Measurements from ENCODE around the gene SLC7A7.
"Not testable (repeated sequence)": the region's sequence is repeated elsewhere in the genome, so short reads cannot be mapped to it uniquely, and the experiment has no call there.

SLC7A7 gene

GRCh38 chr14:22735096-22735495, 80.1 kb downstream of the SLC7A7 start:
- Histone ChIP-seq H3K36me3 (ENCODE audit: control insufficient read depth, insufficient read depth, low read length) (no peaks in the 10 kb centered on the region), H3K27me3 (replicated peaks; ENCODE audit: control insufficient read depth, insufficient read depth, low read length) (no peaks in the 10 kb centered on the region), H3K4me3 (replicated peaks; ENCODE audit: low read depth, low read length) (no peak overlapping the region)
- no peak for DNase-seq (ENCODE audit: extremely low read depth, insufficient read length)
- TF ChIP-seq, protein P1, sequence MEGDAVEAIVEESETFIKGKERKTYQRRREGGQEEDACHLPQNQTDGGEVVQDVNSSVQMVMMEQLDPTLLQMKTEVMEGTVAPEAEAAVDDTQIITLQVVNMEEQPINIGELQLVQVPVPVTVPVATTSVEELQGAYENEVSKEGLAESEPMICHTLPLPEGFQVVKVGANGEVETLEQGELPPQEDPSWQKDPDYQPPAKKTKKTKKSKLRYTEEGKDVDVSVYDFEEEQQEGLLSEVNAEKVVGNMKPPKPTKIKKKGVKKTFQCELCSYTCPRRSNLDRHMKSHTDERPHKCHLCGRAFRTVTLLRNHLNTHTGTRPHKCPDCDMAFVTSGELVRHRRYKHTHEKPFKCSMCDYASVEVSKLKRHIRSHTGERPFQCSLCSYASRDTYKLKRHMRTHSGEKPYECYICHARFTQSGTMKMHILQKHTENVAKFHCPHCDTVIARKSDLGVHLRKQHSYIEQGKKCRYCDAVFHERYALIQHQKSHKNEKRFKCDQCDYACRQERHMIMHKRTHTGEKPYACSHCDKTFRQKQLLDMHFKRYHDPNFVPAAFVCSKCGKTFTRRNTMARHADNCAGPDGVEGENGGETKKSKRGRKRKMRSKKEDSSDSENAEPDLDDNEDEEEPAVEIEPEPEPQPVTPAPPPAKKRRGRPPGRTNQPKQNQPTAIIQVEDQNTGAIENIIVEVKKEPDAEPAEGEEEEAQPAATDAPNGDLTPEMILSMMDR (IDR thresholded peaks at IDR 0.05; ENCODE audit: insufficient read depth, low read length, poor library complexity, severe bottlenecking) = no peak

GRCh38 chr14:22733829-22734228, 81.4 kb downstream of the SLC7A7 start:
- Histone ChIP-seq H3K27me3 (replicated peaks; ENCODE audit: control insufficient read depth, insufficient read depth, low read length) (no peaks in the 10 kb centered on the region), H3K4me3 (replicated peaks; ENCODE audit: low read depth, low read length) (no peak overlapping the region), H3K36me3 (ENCODE audit: control insufficient read depth, insufficient read depth, low read length) (no peaks in the 10 kb centered on the region)
- no peak for DNase-seq (ENCODE audit: extremely low read depth, insufficient read length)
- TF ChIP-seq, protein P1 (IDR thresholded peaks at IDR 0.05; ENCODE audit: insufficient read depth, low read length, poor library complexity, severe bottlenecking) = no peak

DNA sequence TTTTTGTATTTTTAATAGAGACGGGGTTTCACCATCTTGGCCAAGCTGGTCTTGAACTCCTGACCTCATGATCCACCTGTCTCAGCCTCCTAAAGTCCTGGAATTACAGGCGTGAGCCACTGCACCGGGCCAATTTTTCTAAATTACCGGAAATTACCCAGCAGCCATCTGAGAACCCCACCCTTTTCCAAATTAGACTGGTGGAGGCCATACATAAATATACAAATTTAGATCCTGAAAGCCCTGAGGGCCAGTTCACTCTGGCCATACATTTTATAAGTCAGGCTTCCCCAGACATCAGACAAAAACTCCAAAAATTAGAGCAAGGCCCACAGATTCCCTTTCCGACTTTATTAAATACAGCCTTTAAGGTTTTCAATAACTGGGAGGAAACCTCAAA, 83.2 kb downstream of the SLC7A7 start:
- not testable (repeated sequence) for H3K36me3 ChIP-seq (ENCODE audit: control insufficient read depth, insufficient read depth, low read length); DNase-seq (ENCODE audit: extremely low read depth, insufficient read length); H3K27me3 ChIP-seq (replicated peaks; ENCODE audit: control insufficient read depth, insufficient read depth, low read length); H3K4me3 ChIP-seq (replicated peaks; ENCODE audit: low read depth, low read length)

- DNase-seq (ENCODE audit: extremely low read depth, insufficient read length) = no peak
- H3K4me3 ChIP-seq (replicated peaks; ENCODE audit: low read depth, low read length) = no peak overlapping the region
- TF ChIP-seq, protein P1 (IDR thresholded peaks at IDR 0.05; ENCODE audit: insufficient read depth, low read length, poor library complexity, severe bottlenecking) = no peak
- H3K36me3 ChIP-seq (ENCODE audit: control insufficient read depth, insufficient read depth, low read length) = no peaks in the 10 kb centered on the region
- no peaks in the 10 kb centered on the region for H3K27me3 ChIP-seq (replicated peaks; ENCODE audit: control insufficient read depth, insufficient read depth, low read length)
These were observed 89.2 kb downstream of the SLC7A7 start for GRCh38 chr14:22726012-22726411.

GRCh38 chr14:22725374-22725773, 89.9 kb downstream of the SLC7A7 start:
- not testable (repeated sequence) for H3K27me3 ChIP-seq (replicated peaks; ENCODE audit: control insufficient read depth, insufficient read depth, low read length); DNase-seq (ENCODE audit: extremely low read depth, insufficient read length); H3K36me3 ChIP-seq (ENCODE audit: control insufficient read depth, insufficient read depth, low read length); H3K4me3 ChIP-seq (replicated peaks; ENCODE audit: low read depth, low read length)

DNA sequence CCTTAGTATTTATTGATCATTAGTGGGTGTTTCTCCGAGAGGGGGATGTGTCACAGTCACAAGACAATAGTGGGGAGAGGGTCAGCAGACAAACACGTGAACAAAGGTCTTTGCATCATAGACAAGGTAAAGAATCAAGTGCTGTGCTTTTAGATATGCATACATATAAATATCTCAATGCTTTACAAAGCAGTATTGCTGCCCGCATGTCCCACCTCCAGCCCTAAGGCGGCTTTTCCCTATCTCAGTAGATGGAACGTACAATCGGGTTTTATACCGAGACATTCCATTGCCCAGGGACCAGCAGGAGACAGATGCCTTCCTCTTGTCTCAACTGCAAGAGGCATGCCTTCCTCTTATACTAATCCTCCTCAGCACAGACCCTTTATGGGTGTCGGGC, 90.4 kb downstream of the SLC7A7 start:
- H3K27me3 ChIP-seq (replicated peaks; ENCODE audit: control insufficient read depth, insufficient read depth, low read length); DNase-seq (ENCODE audit: extremely low read depth, insufficient read length); H3K4me3 ChIP-seq (replicated peaks; ENCODE audit: low read depth, low read length); H3K36me3 ChIP-seq (ENCODE audit: control insufficient read depth, insufficient read depth, low read length): not testable (repeated sequence)

DNA sequence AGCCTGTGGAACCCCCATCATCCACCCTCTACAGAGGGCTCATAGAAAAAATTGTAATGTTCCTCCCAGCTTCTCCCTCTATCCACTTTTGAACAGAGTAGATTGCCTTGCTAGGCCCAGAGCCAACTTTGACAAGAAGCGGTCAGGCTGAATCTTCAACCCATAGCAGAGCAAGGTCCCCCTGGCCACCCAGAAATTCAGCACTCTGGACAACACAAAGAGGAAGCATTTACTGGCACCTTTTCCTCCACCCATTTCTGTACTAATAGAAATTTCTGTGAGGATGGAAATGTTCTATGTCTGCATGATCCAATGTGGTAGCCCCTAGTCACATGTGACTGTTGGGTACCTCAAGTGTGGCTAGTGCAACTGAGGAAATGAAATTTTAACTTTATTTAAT, 91.4 kb downstream of the SLC7A7 start:
- TF ChIP-seq, protein P1 (IDR thresholded peaks at IDR 0.05; ENCODE audit: insufficient read depth, low read length, poor library complexity, severe bottlenecking) = no peak
- Histone ChIP-seq H3K36me3 (ENCODE audit: control insufficient read depth, insufficient read depth, low read length) (no peaks in the 10 kb centered on the region), H3K27me3 (replicated peaks; ENCODE audit: control insufficient read depth, insufficient read depth, low read length) (no peaks in the 10 kb centered on the region), H3K4me3 (replicated peaks; ENCODE audit: low read depth, low read length) (no peak overlapping the region)
- DNase-seq (ENCODE audit: extremely low read depth, insufficient read length) = no peak
